Measurements from ENCODE around the gene KDM2A.

DNA sequence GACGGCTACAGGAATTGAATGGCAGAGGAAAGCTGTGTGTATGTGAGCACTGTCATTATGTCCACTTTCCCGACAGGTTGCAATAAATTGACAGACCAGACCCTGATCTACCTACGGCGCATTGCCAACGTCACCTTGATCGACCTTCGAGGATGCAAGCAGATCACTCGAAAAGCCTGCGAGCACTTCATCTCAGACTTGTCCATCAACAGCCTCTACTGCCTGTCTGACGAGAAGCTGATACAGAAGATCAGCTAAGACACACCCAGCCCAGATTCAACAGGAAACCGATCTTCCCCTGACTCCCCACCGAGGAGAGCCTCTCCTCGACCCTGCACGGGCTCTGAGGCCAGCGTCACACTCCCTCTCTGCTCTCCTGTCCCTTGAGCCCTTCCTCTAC, 135.7 kb downstream of the KDM2A start:
- no peak for TF ChIP-seq POLR2A (IDR thresholded peaks at IDR 0.05; ENCODE audit: low read depth, low read length)
- TF ChIP-seq TAF1 (IDR thresholded peaks at IDR 0.05; ENCODE audit: borderline replicate concordance, low read depth, low read length): no peak
- no peak for TF ChIP-seq POLR2AphosphoS5 (IDR thresholded peaks at IDR 0.05; ENCODE audit: low read depth, low read length)
